ENCODE measurements around the gene SIN3B. TPM values are rescaled to one million over a fixed set of nuclear protein-coding genes. Genes with fewer than 3 reads are reported as not detected.

SIN3B gene
- total and polyA plus RNA-seq, 9 of the 15 experiments (the other 6 are each of a cell fraction or from before 2014, with no cell fraction given), result 0.51 to 34.2 (median 14.3) TPM

DNA sequence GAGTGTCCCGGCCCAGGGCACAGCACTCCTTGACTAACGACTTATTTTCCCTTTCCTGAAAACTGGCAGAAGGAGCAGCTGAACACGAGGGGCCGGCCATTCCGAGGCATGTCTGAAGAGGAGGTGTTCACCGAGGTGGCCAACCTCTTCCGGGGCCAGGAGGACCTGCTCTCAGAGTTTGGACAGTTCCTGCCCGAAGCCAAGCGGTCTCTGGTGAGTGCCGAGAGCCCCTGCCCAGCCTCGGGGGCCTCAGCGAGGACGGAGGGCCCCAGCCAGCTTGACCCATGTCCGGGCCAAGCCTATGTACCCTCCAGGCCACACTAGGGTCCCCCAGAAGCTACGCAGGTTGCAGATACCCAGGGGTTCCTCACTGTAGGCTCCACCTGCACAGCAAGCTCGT, 17.7 kb downstream of the SIN3B start:
- ChIA-PET POLR2A (interaction anchor here (0.6 kb wide), 1 partner anchor 15 kb away, joined by 3 read pairs; no protein-coding TSS in a partner anchor), CTCF (ENCODE audit: low intra/inter-chr PET ratio) (no interaction called here)
- no TSS peak for BruUV-seq (replicated peaks)
- H3K9ac ChIP-seq (ENCODE audit: insufficient read depth in 1 of 2, low read depth in 2 of 2, low read length in 2 of 2), result no peak overlapping the region
- no peak overlapping the region for H3K4me2 ChIP-seq (ENCODE audit: insufficient read depth, low read length)
- ATAC-seq, result no peak
- no peaks in the 10 kb centered on the region for H4K20me1 ChIP-seq (replicated peaks; ENCODE audit: control insufficient read depth, insufficient read depth, low read length)
- no peaks in the 10 kb centered on the region for H3K9me3 ChIP-seq (replicated peaks; ENCODE audit: control insufficient read depth, insufficient read depth, low read depth, low read length)
- peaks cover 0 to 6% of the 10 kb centered on the region in 2 experiments; a peak in 1 of 5 replicates for H3K4me1 ChIP-seq (replicated peaks in 1 of 2; ENCODE audit: control insufficient read depth in 2 of 2, insufficient read depth in 2 of 2, low read length in 2 of 2)
- peaks cover 7% of the 10 kb centered on the region for H3K9me1 ChIP-seq (ENCODE audit: control insufficient read depth, insufficient read depth, low read length)
- peaks cover 95% of the 10 kb centered on the region for H3K36me3 ChIP-seq (ENCODE audit: control insufficient read depth, insufficient read depth, low read length)
- H2AFZ ChIP-seq (ENCODE audit: low read depth, low read length), result no peak overlapping the region
- intact Hi-C loops (cut with micrococcal nuclease), result no loop called here
- in situ Hi-C loops (cut with MboI), result no loop called here
- no peaks in the 10 kb centered on the region for H3K27me3 ChIP-seq (ENCODE audit: control insufficient read depth in 2 of 2, insufficient read depth in 2 of 2, low read length in 2 of 2)
- DNase-seq (ENCODE audit: extremely low read depth in 1 of 4, low spot score in 3 of 4), result no peak
- H3K4me3 ChIP-seq, result no peak overlapping the region
- 95% methylated on average over 14 of the region's 16 CpGs for WGBS (ENCODE audit: insufficient coverage, low coverage, missing lambda C conversion rate)
- no peak overlapping the region for H3K27ac ChIP-seq (ENCODE audit: extremely low read depth, low read depth, low read length)
- H3K79me2 ChIP-seq (ENCODE audit: control insufficient read depth, insufficient read depth, low read length), result no peaks in the 10 kb centered on the region; the same call in 2 of the 3 replicates
- no peak for FAIRE-seq
- no peak for TF ChIP-seq TCF3 (CRISPR knock-in tag; IDR thresholded peaks at IDR 0.05)
- TF ChIP-seq RBM17 (IDR thresholded peaks at IDR 0.05; ENCODE audit: borderline replicate concordance, low read depth, low read length), result no peak
- TF ChIP-seq ATF3 (IDR thresholded peaks at IDR 0.05), result no peak
- TF ChIP-seq ATF3 (CRISPR knock-in tag; conservative IDR thresholded peaks at IDR 0.05), result no peak
- no peak for TF ChIP-seq ZNF408 (CRISPR knock-in tag; IDR thresholded peaks at IDR 0.05; ENCODE audit: low read depth)
- TF ChIP-seq CREBBP (IDR thresholded peaks at IDR 0.05; ENCODE audit: low read depth, low read length), result no peak
- TF ChIP-seq TGIF2 (CRISPR knock-in tag; IDR thresholded peaks at IDR 0.05), result no peak
- TF ChIP-seq EHMT2 (IDR thresholded peaks at IDR 0.05), result no peak
- no peak for TF ChIP-seq ZNF766 (CRISPR knock-in tag; conservative IDR thresholded peaks at IDR 0.05)
- TF ChIP-seq, protein P1, sequence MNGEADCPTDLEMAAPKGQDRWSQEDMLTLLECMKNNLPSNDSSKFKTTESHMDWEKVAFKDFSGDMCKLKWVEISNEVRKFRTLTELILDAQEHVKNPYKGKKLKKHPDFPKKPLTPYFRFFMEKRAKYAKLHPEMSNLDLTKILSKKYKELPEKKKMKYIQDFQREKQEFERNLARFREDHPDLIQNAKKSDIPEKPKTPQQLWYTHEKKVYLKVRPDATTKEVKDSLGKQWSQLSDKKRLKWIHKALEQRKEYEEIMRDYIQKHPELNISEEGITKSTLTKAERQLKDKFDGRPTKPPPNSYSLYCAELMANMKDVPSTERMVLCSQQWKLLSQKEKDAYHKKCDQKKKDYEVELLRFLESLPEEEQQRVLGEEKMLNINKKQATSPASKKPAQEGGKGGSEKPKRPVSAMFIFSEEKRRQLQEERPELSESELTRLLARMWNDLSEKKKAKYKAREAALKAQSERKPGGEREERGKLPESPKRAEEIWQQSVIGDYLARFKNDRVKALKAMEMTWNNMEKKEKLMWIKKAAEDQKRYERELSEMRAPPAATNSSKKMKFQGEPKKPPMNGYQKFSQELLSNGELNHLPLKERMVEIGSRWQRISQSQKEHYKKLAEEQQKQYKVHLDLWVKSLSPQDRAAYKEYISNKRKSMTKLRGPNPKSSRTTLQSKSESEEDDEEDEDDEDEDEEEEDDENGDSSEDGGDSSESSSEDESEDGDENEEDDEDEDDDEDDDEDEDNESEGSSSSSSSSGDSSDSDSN (IDR thresholded peaks at IDR 0.05; ENCODE audit: borderline replicate concordance in 1 of 2, low read depth in 2 of 2, low read length in 2 of 2), result no peak
- no peak for TF ChIP-seq CBX3 (IDR thresholded peaks at IDR 0.05; ENCODE audit: borderline replicate concordance in 1 of 2, low read length in 2 of 2)
- TF ChIP-seq CBX1 (IDR thresholded peaks at IDR 0.05; ENCODE audit: low read depth), result no peak
- TF ChIP-seq ATF7 (IDR thresholded peaks at IDR 0.05), result no peak
- no peak for TF ChIP-seq NFIX (CRISPR knock-in tag; IDR thresholded peaks at IDR 0.05; ENCODE audit: low read depth)
- TF ChIP-seq, protein P2, sequence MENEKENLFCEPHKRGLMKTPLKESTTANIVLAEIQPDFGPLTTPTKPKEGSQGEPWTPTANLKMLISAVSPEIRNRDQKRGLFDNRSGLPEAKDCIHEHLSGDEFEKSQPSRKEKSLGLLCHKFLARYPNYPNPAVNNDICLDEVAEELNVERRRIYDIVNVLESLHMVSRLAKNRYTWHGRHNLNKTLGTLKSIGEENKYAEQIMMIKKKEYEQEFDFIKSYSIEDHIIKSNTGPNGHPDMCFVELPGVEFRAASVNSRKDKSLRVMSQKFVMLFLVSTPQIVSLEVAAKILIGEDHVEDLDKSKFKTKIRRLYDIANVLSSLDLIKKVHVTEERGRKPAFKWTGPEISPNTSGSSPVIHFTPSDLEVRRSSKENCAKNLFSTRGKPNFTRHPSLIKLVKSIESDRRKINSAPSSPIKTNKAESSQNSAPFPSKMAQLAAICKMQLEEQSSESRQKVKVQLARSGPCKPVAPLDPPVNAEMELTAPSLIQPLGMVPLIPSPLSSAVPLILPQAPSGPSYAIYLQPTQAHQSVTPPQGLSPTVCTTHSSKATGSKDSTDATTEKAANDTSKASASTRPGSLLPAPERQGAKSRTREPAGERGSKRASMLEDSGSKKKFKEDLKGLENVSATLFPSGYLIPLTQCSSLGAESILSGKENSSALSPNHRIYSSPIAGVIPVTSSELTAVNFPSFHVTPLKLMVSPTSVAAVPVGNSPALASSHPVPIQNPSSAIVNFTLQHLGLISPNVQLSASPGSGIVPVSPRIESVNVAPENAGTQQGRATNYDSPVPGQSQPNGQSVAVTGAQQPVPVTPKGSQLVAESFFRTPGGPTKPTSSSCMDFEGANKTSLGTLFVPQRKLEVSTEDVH (IDR thresholded peaks at IDR 0.05; ENCODE audit: low read depth, partially characterized antibody), result no peak
